ENCODE data around the gene PNMA6E.
"Not testable (repeated sequence)": the region's sequence is repeated elsewhere in the genome, so short reads cannot be mapped to it uniquely, and the experiment has no call there.

The PNMA6E gene

GRCh38 chrX:153386097-153386496 is 15.1 kb downstream of the PNMA6E start:
- TF ChIP-seq CTCF (IDR thresholded peaks at IDR 0.05; ENCODE audit: unreplicated experiment in 3 of 3) = no peak
- Mint-ChIP-seq H3K27ac (peak overlapping the region in 1 of 3 experiments; percentile 21), H3K4me1 (no peaks in the 10 kb centered on the region), H3K27me3 (ENCODE audit: low read depth) (no peaks in the 10 kb centered on the region), H3K36me3 (ENCODE audit: low read depth) (no peaks in the 10 kb centered on the region), H3K4me3 (no peak overlapping the region), H3K9me3 (peaks cover 4% of the 10 kb centered on the region)

GRCh38 chrX:153384973-153385372 is 16.2 kb downstream of the PNMA6E start:
- not testable (repeated sequence) for H3K27me3 Mint-ChIP-seq (ENCODE audit: low read depth); H3K27ac Mint-ChIP-seq; H3K36me3 Mint-ChIP-seq (ENCODE audit: low read depth); H3K4me1 Mint-ChIP-seq; H3K9me3 Mint-ChIP-seq; H3K4me3 Mint-ChIP-seq

- peaks cover 4% of the 10 kb centered on the region for H3K9me3 Mint-ChIP-seq
- H3K4me1 Mint-ChIP-seq = no peaks in the 10 kb centered on the region
- TF ChIP-seq CTCF (IDR thresholded peaks at IDR 0.05; ENCODE audit: unreplicated experiment in 3 of 3) = no peak
- H3K27ac Mint-ChIP-seq = no peak overlapping the region
- H3K27me3 Mint-ChIP-seq (ENCODE audit: low read depth) = no peaks in the 10 kb centered on the region
- no peak overlapping the region for H3K4me3 Mint-ChIP-seq
- no peaks in the 10 kb centered on the region for H3K36me3 Mint-ChIP-seq (ENCODE audit: low read depth)
Measured at GRCh38 chrX:153384390-153384789, 16.8 kb downstream of the PNMA6E start.

- no peak overlapping the region for H3K27ac Mint-ChIP-seq
- no peaks in the 10 kb centered on the region for H3K27me3 Mint-ChIP-seq (ENCODE audit: low read depth)
- H3K4me3 Mint-ChIP-seq = no peak overlapping the region
- no peaks in the 10 kb centered on the region for H3K36me3 Mint-ChIP-seq (ENCODE audit: low read depth)
- TF ChIP-seq CTCF (IDR thresholded peaks at IDR 0.05; ENCODE audit: unreplicated experiment in 3 of 3) = no peak
- H3K9me3 Mint-ChIP-seq = peaks cover 4% of the 10 kb centered on the region
- H3K4me1 Mint-ChIP-seq = no peaks in the 10 kb centered on the region
Measured at GRCh38 chrX:153382563-153383482, 18.3 kb downstream of the PNMA6E start.

- peak in 1 of 3 experiments; percentile 7 for TF ChIP-seq CTCF (IDR thresholded peaks at IDR 0.05; ENCODE audit: unreplicated experiment in 3 of 3)
- Mint-ChIP-seq H3K27ac (no peak overlapping the region), H3K4me1 (no peaks in the 10 kb centered on the region), H3K9me3 (peaks cover 10% of the 10 kb centered on the region), H3K4me3 (no peak overlapping the region), H3K36me3 (ENCODE audit: low read depth) (no peaks in the 10 kb centered on the region), H3K27me3 (ENCODE audit: low read depth) (no peaks in the 10 kb centered on the region)
Measured at GRCh38 chrX:153381684-153382532, 19.2 kb downstream of the PNMA6E start.

GRCh38 chrX:153380691-153381090 is 20.5 kb downstream of the PNMA6E start:
- TF ChIP-seq CTCF (IDR thresholded peaks at IDR 0.05; ENCODE audit: unreplicated experiment in 3 of 3) = no peak
- no peaks in the 10 kb centered on the region for H3K36me3 Mint-ChIP-seq (ENCODE audit: low read depth)
- no peak overlapping the region for H3K4me3 Mint-ChIP-seq
- no peaks in the 10 kb centered on the region for H3K27me3 Mint-ChIP-seq (ENCODE audit: low read depth)
- H3K4me1 Mint-ChIP-seq = no peaks in the 10 kb centered on the region
- H3K27ac Mint-ChIP-seq = peak overlapping the region in 1 of 3 experiments; percentile 17
- peaks cover 16% of the 10 kb centered on the region for H3K9me3 Mint-ChIP-seq
